Measurements from ENCODE around the gene WDR18.

The WDR18 gene

DNA sequence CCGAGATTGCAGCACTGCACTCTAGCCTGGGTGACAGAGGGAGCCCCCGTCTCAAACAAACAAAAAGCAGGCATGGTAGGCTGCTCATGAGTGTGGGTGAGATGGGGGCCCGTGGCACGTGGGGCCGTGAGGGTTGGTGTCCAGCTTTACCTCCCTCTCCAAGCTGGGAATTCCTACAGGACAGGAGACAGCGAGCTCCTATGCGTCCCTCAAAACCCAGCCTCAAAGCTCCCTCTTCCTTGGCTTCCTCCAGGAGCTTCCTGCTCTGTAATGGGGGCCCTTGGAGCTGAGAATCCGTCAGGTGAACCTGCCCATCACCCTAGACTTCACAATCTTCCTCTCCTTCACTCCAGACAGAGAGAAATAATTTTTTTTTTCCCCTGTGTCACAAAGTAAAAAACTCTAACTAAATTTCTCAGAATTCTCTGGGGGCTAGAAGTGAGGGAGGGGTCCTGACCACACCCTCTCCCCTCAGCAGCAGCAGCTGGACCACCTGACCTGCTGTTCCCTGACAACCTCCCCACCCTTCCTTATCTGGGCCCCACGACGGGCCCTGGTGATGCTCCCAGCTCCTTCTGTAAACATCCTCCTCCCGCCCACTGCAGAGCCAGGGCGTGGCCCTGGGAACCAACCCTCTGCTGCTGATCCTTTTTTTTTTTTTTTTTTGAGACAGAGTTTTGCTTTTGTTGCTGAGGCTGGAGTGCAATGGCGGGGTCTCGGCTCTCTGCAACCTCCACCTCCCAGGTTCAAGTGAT lies 22.1 kb upstream of the WDR18 start:
- peak; percentile 45 for DNase-seq (ENCODE audit: low read depth)
- TF ChIP-seq, protein P1, sequence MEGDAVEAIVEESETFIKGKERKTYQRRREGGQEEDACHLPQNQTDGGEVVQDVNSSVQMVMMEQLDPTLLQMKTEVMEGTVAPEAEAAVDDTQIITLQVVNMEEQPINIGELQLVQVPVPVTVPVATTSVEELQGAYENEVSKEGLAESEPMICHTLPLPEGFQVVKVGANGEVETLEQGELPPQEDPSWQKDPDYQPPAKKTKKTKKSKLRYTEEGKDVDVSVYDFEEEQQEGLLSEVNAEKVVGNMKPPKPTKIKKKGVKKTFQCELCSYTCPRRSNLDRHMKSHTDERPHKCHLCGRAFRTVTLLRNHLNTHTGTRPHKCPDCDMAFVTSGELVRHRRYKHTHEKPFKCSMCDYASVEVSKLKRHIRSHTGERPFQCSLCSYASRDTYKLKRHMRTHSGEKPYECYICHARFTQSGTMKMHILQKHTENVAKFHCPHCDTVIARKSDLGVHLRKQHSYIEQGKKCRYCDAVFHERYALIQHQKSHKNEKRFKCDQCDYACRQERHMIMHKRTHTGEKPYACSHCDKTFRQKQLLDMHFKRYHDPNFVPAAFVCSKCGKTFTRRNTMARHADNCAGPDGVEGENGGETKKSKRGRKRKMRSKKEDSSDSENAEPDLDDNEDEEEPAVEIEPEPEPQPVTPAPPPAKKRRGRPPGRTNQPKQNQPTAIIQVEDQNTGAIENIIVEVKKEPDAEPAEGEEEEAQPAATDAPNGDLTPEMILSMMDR (IDR thresholded peaks at IDR 0.05; ENCODE audit: insufficient read depth, low read depth, low read length, missing control alignments): no peak

DNA sequence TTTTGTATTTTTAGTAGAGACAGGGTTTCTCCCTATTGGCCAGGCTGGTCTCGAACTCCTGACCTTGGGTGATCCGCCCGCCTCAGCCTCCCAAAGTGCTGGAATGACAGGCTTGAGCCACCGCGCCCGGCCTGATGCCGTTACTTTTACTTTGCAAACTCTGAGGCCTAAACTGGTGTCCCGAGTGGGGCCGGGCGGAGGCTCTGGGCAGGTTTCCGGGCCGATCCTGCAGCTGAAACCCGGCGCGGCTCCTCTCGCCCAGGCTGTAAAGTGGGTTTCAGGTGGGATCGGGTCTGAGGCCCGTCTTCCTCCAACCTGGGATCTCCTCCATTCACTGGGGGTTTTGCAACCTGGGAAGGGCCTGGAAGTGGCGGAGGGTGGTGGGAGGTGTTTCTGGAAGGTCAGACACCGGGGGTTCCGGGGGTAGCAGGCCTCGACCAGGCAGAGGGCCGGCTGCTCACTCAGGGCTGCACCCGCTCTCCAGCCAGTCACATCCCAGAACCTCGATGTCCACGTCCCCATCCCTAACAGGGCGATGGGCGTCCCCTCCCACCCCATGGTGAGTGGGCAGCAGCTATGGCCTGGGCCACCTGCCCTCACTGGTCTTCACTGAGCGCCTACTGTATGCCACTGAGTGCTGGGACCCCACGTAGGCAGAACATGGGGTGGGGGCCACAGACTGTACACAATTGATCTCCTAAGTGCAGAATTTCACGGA lies 21.3 kb upstream of the WDR18 start:
- no peak for DNase-seq (ENCODE audit: low read depth)
- no peak overlapping the region for H3K4me3 ChIP-seq (ENCODE audit: low read length)
- TF ChIP-seq, protein P1 (IDR thresholded peaks at IDR 0.05; ENCODE audit: insufficient read depth, low read depth, low read length, missing control alignments): no peak

More for the DNA sequence above, 22.1 kb upstream of the WDR18 start:
- H3K4me3 ChIP-seq (ENCODE audit: low read length): no peak overlapping the region

DNA sequence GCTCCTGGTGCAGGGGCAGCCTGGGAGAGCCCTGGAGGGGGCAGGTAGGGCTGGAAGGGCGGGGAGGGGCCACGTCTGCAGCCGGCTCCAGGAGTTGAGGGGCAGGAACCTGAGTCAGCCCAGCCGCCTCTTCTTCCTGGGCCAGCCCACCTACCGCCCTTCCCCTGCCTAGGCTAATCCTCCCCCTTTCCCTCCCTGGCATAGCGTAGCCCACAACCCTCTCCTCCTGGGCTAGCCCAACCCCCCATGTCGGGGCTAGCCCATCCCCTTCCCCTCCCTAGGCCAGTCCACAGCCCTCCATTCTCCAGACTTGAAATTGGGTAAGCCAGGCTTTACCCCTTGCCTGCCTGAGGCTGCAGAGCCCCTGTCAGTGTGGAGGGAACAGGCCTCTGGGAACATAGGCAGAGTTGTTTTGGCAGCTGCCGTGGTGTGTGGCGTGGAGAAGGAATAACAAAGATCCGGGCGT lies 20.6 kb upstream of the WDR18 start:
- TF ChIP-seq, protein P1 (IDR thresholded peaks at IDR 0.05; ENCODE audit: insufficient read depth, low read depth, low read length, missing control alignments): no peak
- no peak for DNase-seq (ENCODE audit: low read depth)
- H3K4me3 ChIP-seq (ENCODE audit: low read length): no peak overlapping the region

DNA sequence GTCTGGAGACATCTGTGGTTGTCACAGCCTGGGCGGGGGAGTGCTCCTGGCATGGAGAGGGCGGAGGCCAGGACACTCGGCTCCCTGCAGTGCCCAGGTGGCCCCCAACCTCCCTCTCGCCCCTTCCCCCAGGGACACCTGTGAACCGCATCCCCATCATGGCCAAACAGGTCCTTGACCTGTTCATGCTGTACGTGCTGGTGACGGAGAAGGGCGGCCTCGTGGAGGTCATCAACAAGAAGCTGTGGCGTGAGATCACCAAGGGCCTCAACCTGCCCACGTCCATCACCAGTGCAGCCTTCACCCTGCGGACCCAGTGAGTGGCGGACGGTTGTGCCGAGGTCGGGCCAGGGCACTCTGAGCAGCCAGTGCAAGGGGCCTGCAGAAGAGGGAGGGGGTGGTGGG lies 20.0 kb upstream of the WDR18 start:
- DNase-seq (ENCODE audit: low read depth): no peak
- no peak overlapping the region for H3K4me3 ChIP-seq (ENCODE audit: low read length)
- TF ChIP-seq, protein P1 (IDR thresholded peaks at IDR 0.05; ENCODE audit: insufficient read depth, low read depth, low read length, missing control alignments): no peak

DNA sequence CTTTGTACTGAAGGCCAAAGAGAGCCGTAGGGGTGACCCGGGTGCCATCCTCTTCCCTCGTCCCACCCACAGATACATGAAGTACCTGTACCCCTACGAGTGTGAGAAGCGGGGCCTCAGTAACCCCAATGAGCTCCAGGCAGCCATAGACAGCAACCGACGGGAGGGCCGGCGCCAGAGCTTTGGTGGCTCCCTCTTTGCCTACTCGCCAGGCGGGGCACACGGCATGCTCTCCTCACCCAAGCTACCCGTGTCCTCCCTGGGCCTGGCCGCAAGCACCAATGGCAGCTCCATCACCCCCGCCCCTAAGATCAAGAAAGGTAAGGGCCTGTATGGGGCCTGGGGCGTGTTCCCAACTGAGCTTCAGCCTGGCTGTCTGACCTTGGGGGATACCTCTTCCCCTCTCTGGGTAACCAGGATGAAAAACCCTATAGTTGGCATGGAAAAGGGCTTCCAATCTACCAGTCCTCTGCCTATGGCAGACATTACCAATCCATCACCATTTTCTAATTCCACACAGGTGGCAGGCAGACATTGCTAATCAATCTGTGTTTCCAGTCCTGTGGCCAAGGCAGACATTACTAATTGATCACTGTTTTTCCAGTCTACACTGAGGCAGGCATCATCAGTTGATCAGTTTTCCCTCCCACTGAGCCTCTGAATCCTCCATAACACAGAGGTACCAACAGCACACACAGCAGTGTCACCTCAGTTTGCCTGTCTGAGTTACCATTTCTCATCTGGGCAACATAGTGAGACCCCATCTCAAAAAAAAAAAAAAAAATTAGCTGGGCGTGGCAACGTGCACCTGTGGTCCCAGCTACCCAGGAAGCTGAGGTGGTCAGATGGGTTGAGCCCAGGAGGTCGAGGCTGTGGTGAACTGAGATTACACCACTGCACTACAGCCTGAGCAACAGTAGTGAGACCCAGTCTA lies 19.1 kb upstream of the WDR18 start:
- DNase-seq (ENCODE audit: low read depth): peak; percentile 40
- no peak overlapping the region for H3K4me3 ChIP-seq (ENCODE audit: low read length)
- TF ChIP-seq, protein P1 (IDR thresholded peaks at IDR 0.05; ENCODE audit: insufficient read depth, low read depth, low read length, missing control alignments): no peak

DNA sequence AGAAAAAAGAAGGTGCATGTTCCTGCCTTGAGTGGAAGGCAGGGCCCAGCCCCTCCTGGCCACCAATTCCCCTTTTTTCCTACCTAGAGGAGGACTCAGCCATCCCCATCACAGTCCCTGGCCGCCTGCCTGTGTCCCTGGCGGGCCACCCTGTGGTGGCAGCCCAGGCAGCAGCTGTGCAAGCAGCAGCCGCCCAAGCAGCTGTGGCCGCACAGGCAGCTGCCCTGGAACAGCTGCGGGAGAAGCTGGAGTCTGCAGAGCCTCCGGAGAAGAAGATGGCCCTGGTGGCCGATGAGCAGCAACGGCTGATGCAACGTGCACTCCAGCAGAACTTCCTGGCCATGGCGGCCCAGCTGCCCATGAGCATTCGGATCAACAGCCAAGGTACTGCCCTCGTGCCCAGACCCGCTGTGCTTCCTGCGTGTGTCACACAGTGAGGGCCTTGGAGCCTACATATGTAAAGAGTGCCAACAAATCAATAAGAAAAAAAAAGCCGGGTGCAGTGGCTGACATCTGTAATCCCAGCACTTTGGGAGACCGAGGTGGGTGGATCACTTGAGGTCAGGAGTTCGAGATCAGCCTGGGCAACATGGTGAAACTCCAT lies 17.6 kb upstream of the WDR18 start:
- TF ChIP-seq, protein P1 (IDR thresholded peaks at IDR 0.05; ENCODE audit: insufficient read depth, low read depth, low read length, missing control alignments): no peak
- no peak overlapping the region for H3K4me3 ChIP-seq (ENCODE audit: low read length)
- no peak for DNase-seq (ENCODE audit: low read depth)

Data from epithelial cell of esophagus (primary cell).